Right lobe of liver (tissue), 6 donors: ENCODE data around the gene CDKAL1. TPM values are rescaled to one million over a fixed set of nuclear protein-coding genes. Genes with fewer than 3 reads are reported as not detected.

ENCODE experiments used
- ATAC-seq, 4 donors: fragments of 200-7000 bp; cut with Tn5 transposase; one replicate each; pipeline ENCODE4 v1.9.1; 2020; ENCODE audit warnings: mild to moderate bottlenecking in 4 of 4, moderate library complexity in 4 of 4
- DNase-seq, 3 donors: peaks; one replicate each; pipeline ENCODE4 v3.0.0-alpha.2; 2020
- H3K27ac ChIP-seq, 3 donors: fragments of 200-600 bp; one replicate each; pipeline ENCODE4 v1.8.0; 2022
- H3K27me3 ChIP-seq, 2 donors: fragments of 200-600 bp; one replicate each; pipeline ENCODE4 v1.8.0; 2022
- H3K36me3 ChIP-seq, 4 donors: fragments of 200-600 bp; sonication (generic) in 1 of 4; one replicate each; pipeline versions ENCODE4 v1.5.1 to v1.8.0; 2017 to 2022; ENCODE audit warnings: control low read depth in 1 of 4
- H3K4me1 ChIP-seq, 4 donors: fragments of 200-600 bp; sonication (generic) in 1 of 4; one replicate each; pipeline versions ENCODE4 v1.5.1 to v1.8.0; 2017 to 2022; ENCODE audit warnings: control low read depth in 1 of 4
- H3K4me3 ChIP-seq, 3 donors: fragments of 200-600 bp; one replicate each; pipeline ENCODE4 v1.8.0; 2022
- H3K9me3 ChIP-seq, 4 donors: fragments of 200-600 bp; sonication (generic) in 1 of 4; one replicate each; pipeline versions ENCODE4 v1.5.1 to v1.8.0; 2017 to 2022; ENCODE audit warnings: control low read depth in 1 of 4
- CTCF ChIP-seq, 4 donors: fragments of 200-600 bp in 3 of 4; fragments of 450-650 bp in 1 of 4; IDR thresholded peaks; one replicate each; pipeline versions ENCODE4 v1.5.1 to v1.8.0; 2016 to 2022; ENCODE audit warnings: antibody characterized with exemption in 4 of 4, mild to moderate bottlenecking in 2 of 4
- POLR2A ChIP-seq: fragments of 450-650 bp; IDR thresholded peaks from one replicate; pipeline ENCODE4 v1.6.1; 2017; ENCODE audit warnings: antibody characterized with exemption, mild to moderate bottlenecking
- WGBS: methylation state at CpG from one replicate; pipeline ENCODE4 v1.1.6; 2018; ENCODE audit warnings: low coverage, low lambda C conversion rate; ENCODE audit not compliant: insufficient coverage; ENCODE audit errors: missing lambda C conversion rate; 5-methylcytosine and 5-hydroxymethylcytosine counted together
- intact Hi-C, 2 donors: fragments of 100-400 bp; cut with DNase I; formaldehyde crosslinking; loops; one replicate each; pipeline versions ENCODE4 v1.11.2 to v1.14.1; 2022
- total RNA-seq, 6 experiments: library from RNA; depleted of rRNA in 2 of 6; stranded (reverse); fragments of >200 nt in 2 of 6; fragmentation: NEBNext Ultra II Directional in 3 of 6; extraction: Animal tissue kit (Norgen Biotek cat#: 25700) in 3 of 6; gene quantifications; one replicate each; pipeline versions ENCODE4 v1.1.0 to v1.2.4, GENCODE V29; 2016 to 2023
- donor health status: DM: no; HTN: yes; CAD: no.
- donor health status: DM: no; HTN: no; CAD: no.
- donor health status: DM: no; HTN: no; CAD: no.
- donor health status: DM: no; HTN: yes; CAD: no.
- donor health status: DM: no; HTN: yes; CAD: no.

Gene CDKAL1
- total RNA-seq, 6 experiments from 2014 or later = 4.5 to 7.0 (median 6.2) TPM

GRCh38 chr6:21131406-21131805 is 597.1 kb downstream of the CDKAL1 start:
- 85% methylated on average over 3 of the region's 3 CpGs for WGBS
- TF ChIP-seq CTCF (IDR thresholded peaks at IDR 0.05) (no peak), POLR2A (no peak)
- Histone ChIP-seq H3K4me1 (no peaks in the 10 kb centered on the region), H3K27ac (no peak overlapping the region), H3K27me3 (no peaks in the 10 kb centered on the region), H3K36me3 (no peaks in the 10 kb centered on the region), H3K4me3 (no peak overlapping the region), H3K9me3 (no peaks in the 10 kb centered on the region)
- DNase-seq (no peak), ATAC-seq (no peak)
- intact Hi-C loops = no loop called here

- Histone ChIP-seq H3K4me1 (no peaks in the 10 kb centered on the region), H3K4me3 (no peak overlapping the region), H3K36me3 (no peaks in the 10 kb centered on the region), H3K27ac (no peak overlapping the region), H3K9me3 (no peaks in the 10 kb centered on the region), H3K27me3 (no peaks in the 10 kb centered on the region)
- intact Hi-C loops = no loop called here
- DNase-seq = no peak
- WGBS = 56% methylated on average over 1 of the region's 1 CpG
- TF ChIP-seq CTCF (IDR thresholded peaks at IDR 0.05) = no peak
- TF ChIP-seq POLR2A = no peak
- no peak for ATAC-seq
Observed at GRCh38 chr6:21132446-21132845, 598.2 kb downstream of the CDKAL1 start.

GRCh38 chr6:21132856-21133838 is 598.9 kb downstream of the CDKAL1 start:
- DNase-seq = no peak
- H3K4me1 ChIP-seq = peaks cover 0 to under 1% (median 0%) of the 10 kb centered on the region in 4 donors
- no peak for TF ChIP-seq CTCF (IDR thresholded peaks at IDR 0.05)
- TF ChIP-seq POLR2A = no peak
- H3K27ac ChIP-seq = no peak overlapping the region
- no peaks in the 10 kb centered on the region for H3K9me3 ChIP-seq
- intact Hi-C loops = no loop called here
- H3K36me3 ChIP-seq = no peaks in the 10 kb centered on the region
- 82% methylated on average over 6 of the region's 6 CpGs for WGBS
- no peak for ATAC-seq
- H3K27me3 ChIP-seq = no peaks in the 10 kb centered on the region
- no peak overlapping the region for H3K4me3 ChIP-seq

GRCh38 chr6:21133901-21134300 is 599.6 kb downstream of the CDKAL1 start:
- DNase-seq = no peak
- peaks cover 0 to 6% (median 2%) of the 10 kb centered on the region in 4 donors for H3K4me1 ChIP-seq
- H3K27me3 ChIP-seq = no peaks in the 10 kb centered on the region
- 47% methylated on average over 6 of the region's 6 CpGs for WGBS
- no peaks in the 10 kb centered on the region for H3K9me3 ChIP-seq
- intact Hi-C loops = no loop called here
- no peak overlapping the region for H3K27ac ChIP-seq
- no peak for TF ChIP-seq POLR2A
- no peak for TF ChIP-seq CTCF (IDR thresholded peaks at IDR 0.05)
- H3K36me3 ChIP-seq = no peaks in the 10 kb centered on the region
- no peak for ATAC-seq
- no peak overlapping the region for H3K4me3 ChIP-seq
